GM18909 (cell line): ENCODE measurements around the gene UBL7.

Experiments used
- ATAC-seq: cut with Tn5 transposase; IDR thresholded peaks from one replicate; pipeline ENCODE4 v1.9.1; 2021; ENCODE audit warnings: mild to moderate bottlenecking; ENCODE audit not compliant: unreplicated experiment, poor library complexity

Gene UBL7

GRCh38 chr15:74397239-74398068 lies 63.5 kb downstream of the UBL7 start:
- no peak for ATAC-seq

- ATAC-seq: peak; percentile 32
Observed at GRCh38 chr15:74396445-74397238, 64.3 kb downstream of the UBL7 start.

- ATAC-seq: no peak
Observed at GRCh38 chr15:74396146-74396438, 64.9 kb downstream of the UBL7 start.
